ENCODE measurements around the gene TNRC6B.
A peak's percentile ranks its signal among the peaks of the same experiment; 100 is the strongest.

Gene TNRC6B

GRCh38 chr22:40177738-40178416 is at the start of gene TNRC6B (continued):
- TF ChIP-seq ZNF146 (tag by site-specific recombination; IDR thresholded peaks at IDR 0.05) (no peak), ZNF280D (tag by site-specific recombination; IDR thresholded peaks at IDR 0.05) (0 out of 2 replicates have a peak, but pooled peaks have one; percentile 10), ZNF629 (tag by site-specific recombination; IDR thresholded peaks at IDR 0.05) (peak; percentile 58), ZNF133 (tag by site-specific recombination; IDR thresholded peaks at IDR 0.05) (no peak), ZNF660 (tag by site-specific recombination; IDR thresholded peaks at IDR 0.05) (peak; percentile 92), TCF7L2 (IDR thresholded peaks at IDR 0.05; ENCODE audit: borderline replicate concordance, low read depth, low read length) (peak; percentile 27; the same call in 1 of the 2 replicates), ZNF18 (tag by site-specific recombination; IDR thresholded peaks at IDR 0.05) (peak; percentile 12; the same call in 1 of the 2 replicates), PBX3 (CRISPR knock-in tag; IDR thresholded peaks at IDR 0.05) (no peak), HOXC10 (CRISPR knock-in tag; IDR thresholded peaks at IDR 0.05) (no peak), ZNF2 (tag by site-specific recombination; IDR thresholded peaks at IDR 0.05) (peak; percentile 42; the same call in 1 of the 2 replicates), ZNF664 (tag by site-specific recombination; IDR thresholded peaks at IDR 0.05) (no peak), ZNF416 (tag by site-specific recombination; IDR thresholded peaks at IDR 0.05) (no peak), ZNF76 (tag by site-specific recombination; IDR thresholded peaks at IDR 0.05; ENCODE audit: borderline replicate concordance, low read depth) (0 out of 2 replicates have a peak, but pooled peaks have one; percentile 18), ZNF362 (tag by site-specific recombination; IDR thresholded peaks at IDR 0.05) (0 out of 2 replicates have a peak, but pooled peaks have one; percentile 71), ZNF366 (tag by site-specific recombination; conservative IDR thresholded peaks at IDR 0.05) (peak; percentile 80), ZFHX2 (tag by site-specific recombination; conservative IDR thresholded peaks at IDR 0.05) (peak; percentile 13; the same call in 1 of the 2 replicates), ZFP69B (tag by site-specific recombination; IDR thresholded peaks at IDR 0.05) (peak; percentile 49; the same call in 1 of the 2 replicates), ELK4 (IDR thresholded peaks at IDR 0.05; ENCODE audit: borderline replicate concordance, low read depth, low read length) (no peak), ZNF138 (tag by site-specific recombination; IDR thresholded peaks at IDR 0.05; ENCODE audit: borderline replicate concordance) (no peak), KLF8 (tag by site-specific recombination; IDR thresholded peaks at IDR 0.05) (peak; percentile 47), ZXDB (tag by site-specific recombination; IDR thresholded peaks at IDR 0.05) (peak; percentile 67), ZNF394 (tag by site-specific recombination; IDR thresholded peaks at IDR 0.05; ENCODE audit: borderline replicate concordance) (peak; percentile 82), ZNF518A (tag by site-specific recombination; conservative IDR thresholded peaks at IDR 0.05; ENCODE audit: low read depth) (0 out of 2 replicates have a peak, but pooled peaks have one; percentile 9), ZNF473 (tag by site-specific recombination; IDR thresholded peaks at IDR 0.05) (no peak)
